Mammary microvascular endothelial cell (primary cell): ENCODE results near the gene AKIP1. TPM values are rescaled to one million over a fixed set of nuclear protein-coding genes. Genes with fewer than 3 reads are reported as not detected.

Source experiments
- total RNA-seq: library from RNA; depleted of rRNA; stranded (reverse); fragments of >200 nt; gene quantifications from 2 replicates; pipeline ENCODE4 v1.2.3, GENCODE V29; 2015

Gene AKIP1, protein sequence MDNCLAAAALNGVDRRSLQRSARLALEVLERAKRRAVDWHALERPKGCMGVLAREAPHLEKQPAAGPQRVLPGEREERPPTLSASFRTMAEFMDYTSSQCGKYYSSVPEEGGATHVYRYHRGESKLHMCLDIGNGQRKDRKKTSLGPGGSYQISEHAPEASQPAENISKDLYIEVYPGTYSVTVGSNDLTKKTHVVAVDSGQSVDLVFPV
- 37.6 and 52.3 TPM in 2 replicates for total RNA-seq

GRCh38 chr11:8911029-8911823, at the start of gene AKIP1:
TSS of gene AKIP1 (plus strand) at chr11:8911189. CDS start at chr11:8911450, 261 bp downstream.

GRCh38 chr11:8932564-8933180, 21.7 kb downstream of the AKIP1 start, which contains the start of gene C11orf16:
TSS of gene C11orf16 (minus strand) at chr11:8932947. CDS start at chr11:8932308, 639 bp downstream.

GRCh38 chr11:8942518-8943066, 31.6 kb downstream of the AKIP1 start, which contains the start of gene ASCL3:
TSS of gene ASCL3 (minus strand) at chr11:8943016. CDS start at chr11:8938161, 4,855 bp downstream.

GRCh38 chr11:8964324-8965320, 53.6 kb downstream of the AKIP1 start, which contains the start of gene TMEM9B:
TSS of gene TMEM9B (minus strand) at chr11:8964442. CDS start at chr11:8964313, 129 bp downstream.

Other genes starting within 250 kb of the AKIP1 start
- gene TRIM66, start 228.5 kb upstream of the AKIP1 start, total RNA-seq = 0.67 and 4.5 TPM in 2 replicates
- gene RPL27A, start 228.4 kb upstream of the AKIP1 start, total RNA-seq = 831 and 988 TPM in 2 replicates
- not detected in 2 replicates for gene C11orf16, start 21.8 kb downstream of the AKIP1 start, total RNA-seq
- gene ASCL3, start 31.8 kb downstream of the AKIP1 start, total RNA-seq = not detected in 2 replicates
- 29.5 and 36.6 TPM in 2 replicates for gene TMEM9B, start 53.3 kb downstream of the AKIP1 start, total RNA-seq
- gene NRIP3, start 92.8 kb downstream of the AKIP1 start, total RNA-seq = 8.2 and 9.2 TPM in 2 replicates
- 0.33 and 0.59 TPM in 2 replicates for gene SCUBE2, start 180.4 kb downstream of the AKIP1 start, total RNA-seq